GM21390 (cell line): ENCODE results near the gene FNDC1.
"Not testable (repeated sequence)": the region's sequence is repeated elsewhere in the genome, so short reads cannot be mapped to it uniquely, and the experiment has no call there.

ENCODE experiments used
- ATAC-seq: cut with Tn5 transposase; IDR thresholded peaks from one replicate; pipeline ENCODE4 v1.9.1; 2021; ENCODE audit not compliant: unreplicated experiment

Gene FNDC1

DNA sequence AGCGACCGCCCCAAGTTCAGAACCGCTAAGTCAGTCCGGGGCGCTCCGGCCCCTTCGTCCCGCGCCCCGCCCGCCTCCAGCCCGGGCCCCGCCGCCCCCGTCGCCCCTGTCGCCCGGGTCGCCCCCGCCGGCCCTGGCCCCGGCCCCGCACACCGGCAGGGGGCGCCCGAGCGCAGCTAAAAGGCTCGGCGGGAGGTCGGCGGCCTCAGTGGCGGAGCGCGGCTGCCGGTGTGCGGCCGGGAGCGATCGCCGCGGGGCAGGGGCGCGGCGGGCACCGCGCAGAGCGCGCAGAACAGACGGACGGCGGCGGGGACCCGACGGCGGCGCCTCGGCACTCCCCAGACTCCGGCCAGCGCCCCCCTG is at the start of gene FNDC1:
Gene FNDC1, plus strand, starts transcription at position 208 of the 363 bp plus-strand sequence. CDS start 197 bp downstream, outside the sequence.
- peak; percentile 80 for ATAC-seq

DNA sequence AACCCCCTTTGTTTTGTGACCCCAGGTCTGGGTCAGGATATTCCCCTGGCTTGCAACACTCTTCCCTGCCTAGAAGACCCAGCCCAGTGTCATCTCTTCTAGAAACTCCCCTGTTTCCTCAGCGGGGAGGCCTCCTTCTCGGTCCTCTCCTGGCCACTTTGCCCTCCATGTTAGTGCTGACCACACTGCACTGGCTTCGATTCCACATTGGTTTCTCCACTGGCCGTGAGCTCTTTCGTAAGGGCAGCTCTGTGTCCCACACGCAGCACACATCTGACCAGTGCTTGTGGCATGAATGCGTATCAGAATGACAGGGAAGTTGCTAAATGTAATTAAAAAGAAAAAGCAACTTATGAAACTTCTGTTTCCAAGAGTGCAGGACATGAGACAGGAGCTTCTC is 49.4 kb upstream of the FNDC1 start:
- ATAC-seq: no peak

DNA sequence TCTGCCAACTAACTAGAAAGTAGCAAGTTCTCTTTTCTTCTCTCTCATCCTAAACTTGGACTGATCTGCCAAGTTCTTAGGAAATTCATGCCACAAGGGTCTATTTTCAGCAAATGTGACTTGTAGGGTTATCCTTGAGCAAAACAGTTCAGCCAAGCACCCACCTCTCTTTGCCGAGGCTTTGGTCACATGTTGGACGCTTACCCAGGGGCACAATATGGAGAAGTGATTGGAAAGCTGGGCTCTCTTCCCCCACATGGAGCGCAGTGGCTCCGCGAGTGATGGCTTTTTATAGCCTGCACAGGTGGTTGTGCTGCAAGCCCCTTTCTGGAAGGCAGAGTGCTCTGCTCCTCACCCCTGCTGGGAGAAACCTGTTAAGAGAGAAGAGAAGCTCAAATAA is 47.7 kb upstream of the FNDC1 start:
- no peak for ATAC-seq

DNA sequence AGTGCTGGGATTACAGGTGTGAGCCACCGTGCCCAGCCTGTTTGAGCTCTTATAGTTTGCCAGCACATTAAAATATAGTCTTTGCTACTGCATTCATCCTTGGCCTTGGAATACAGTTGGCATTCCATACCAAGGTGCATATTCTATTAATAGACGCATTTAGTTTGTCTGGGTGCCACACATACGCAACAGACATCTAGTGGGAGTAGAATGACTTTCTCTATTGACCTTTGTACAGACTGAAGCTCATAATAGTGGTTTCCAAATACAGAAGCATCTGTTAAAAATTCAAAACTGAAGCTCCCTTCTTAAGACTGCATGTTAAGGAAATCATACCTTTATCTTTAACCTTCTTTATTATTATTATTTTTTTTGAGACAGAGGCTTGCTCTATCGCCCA is 46.7 kb upstream of the FNDC1 start:
- no peak for ATAC-seq

DNA sequence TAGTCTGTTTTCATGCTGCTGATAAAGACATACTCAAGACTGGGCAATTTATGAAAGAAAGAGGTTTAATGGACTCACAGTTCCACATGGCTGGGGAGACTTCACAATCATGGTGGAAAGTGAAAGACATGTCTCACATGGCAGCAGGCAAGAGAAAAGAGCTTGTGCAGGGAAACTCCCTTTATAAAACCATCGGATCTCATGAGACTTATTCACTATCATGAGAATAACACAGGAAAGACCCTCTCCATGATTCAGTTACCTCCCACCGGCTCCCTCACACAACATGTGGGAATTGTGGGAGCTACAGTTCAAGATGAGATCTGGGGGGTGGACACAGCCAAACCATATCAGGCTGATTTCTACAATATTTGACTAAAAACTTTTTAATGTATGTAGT is 45.4 kb upstream of the FNDC1 start:
- ATAC-seq: not testable (repeated sequence)

DNA sequence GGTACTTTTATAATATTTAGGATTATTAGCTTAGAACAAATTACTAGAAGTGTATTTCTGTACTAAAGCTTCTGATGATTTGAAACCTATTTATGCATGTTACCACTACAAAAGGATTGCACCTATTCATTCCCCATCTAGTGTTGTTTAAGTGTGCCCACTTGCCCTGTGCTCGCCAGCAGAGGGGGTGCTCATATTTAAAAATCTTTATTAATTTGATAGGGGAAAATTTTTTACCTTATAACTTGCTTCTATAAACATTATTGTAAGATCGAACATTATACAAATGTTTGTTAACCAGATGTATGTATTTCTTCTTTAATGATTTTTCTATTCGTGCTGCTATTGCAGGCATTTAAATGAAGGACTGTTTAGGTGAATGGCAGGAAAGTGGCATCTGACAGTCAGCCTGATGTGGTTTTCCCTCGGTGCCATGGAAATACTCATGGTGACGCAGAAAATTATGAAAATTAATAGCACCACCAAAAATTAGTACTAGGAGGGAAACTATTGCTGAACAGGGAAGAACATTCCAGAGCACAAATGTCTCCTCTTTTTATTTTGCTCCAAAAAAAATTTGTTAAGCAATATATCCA is 44.1 kb upstream of the FNDC1 start:
- no peak for ATAC-seq

DNA sequence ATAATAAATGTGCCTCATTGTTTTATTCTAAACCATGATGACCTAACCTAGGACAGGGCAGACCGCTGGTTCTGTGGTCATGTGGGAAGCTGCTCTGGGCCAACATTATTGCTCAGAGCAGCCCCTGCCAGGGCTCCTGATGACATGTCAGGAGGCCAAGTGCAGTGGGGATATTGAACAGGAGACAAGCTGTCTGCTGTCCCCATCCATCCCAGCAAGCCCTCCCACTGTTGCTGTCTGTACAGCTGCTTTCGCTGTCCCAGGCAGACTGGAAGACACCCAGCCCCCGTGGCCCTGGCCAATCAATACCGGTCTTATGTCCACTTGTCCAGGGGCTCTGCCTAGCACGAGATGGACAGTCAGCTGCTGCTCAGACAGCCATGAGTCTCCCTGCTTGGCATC is 43.2 kb upstream of the FNDC1 start:
- no peak for ATAC-seq

DNA sequence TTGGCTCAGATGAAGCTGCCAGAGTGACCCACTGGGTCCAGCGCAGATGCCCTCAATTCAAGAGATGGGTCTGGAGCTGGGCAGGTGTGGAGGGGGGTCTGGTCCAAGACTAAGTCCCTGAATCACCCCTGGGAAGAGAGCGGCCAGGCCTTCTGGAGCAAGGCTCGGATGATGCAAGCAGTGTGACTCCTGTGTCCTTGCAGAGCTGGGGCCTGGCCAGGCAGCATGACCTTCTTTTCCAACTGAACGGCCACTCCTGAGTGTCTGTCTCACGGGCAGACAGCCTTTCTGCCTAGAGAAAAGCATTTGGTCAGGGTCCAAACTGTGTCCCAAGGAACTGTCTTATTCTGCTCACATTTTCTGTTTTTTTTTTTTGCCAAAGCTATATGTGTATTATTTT is 42.6 kb upstream of the FNDC1 start:
- no peak for ATAC-seq

DNA sequence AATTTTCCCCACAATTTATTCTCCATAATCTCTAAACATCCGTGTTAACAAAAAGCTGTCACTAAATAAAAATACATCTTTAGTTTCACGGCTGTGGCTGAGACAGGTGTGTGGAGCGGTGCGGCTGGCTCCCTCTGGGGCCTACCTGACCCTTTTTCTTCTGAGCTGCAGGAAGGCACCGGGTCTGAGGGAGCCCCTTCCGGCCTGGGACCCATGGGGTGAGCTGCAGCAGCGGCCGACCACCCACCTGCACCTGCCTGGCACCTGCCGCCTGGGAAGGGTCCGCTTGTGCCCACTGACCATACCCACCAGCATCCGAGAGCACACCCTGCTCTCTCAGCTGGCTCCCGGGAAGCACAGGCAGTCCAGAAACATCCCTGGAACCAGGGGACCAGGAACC is 41.5 kb upstream of the FNDC1 start:
- ATAC-seq: no peak

DNA sequence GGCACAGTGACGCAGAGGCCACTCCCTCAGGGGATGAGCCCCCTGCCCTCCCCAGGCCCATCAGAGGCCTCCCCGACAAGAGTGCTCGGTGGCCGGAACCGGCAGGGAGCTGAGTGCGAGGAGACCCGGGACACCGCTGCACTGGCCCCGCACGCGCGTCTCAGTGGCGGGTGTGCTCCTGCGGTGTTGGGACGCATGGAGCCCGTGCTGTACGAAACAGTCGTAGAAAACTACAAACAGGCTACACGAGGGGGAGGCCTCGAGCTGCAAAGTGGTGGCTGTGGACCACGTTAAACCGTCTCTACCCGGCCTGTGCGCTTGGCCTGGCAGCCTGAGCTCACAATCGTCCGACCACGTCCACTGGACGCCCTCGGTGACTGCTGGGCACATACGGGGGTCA is 40.2 kb upstream of the FNDC1 start:
- no peak for ATAC-seq

DNA sequence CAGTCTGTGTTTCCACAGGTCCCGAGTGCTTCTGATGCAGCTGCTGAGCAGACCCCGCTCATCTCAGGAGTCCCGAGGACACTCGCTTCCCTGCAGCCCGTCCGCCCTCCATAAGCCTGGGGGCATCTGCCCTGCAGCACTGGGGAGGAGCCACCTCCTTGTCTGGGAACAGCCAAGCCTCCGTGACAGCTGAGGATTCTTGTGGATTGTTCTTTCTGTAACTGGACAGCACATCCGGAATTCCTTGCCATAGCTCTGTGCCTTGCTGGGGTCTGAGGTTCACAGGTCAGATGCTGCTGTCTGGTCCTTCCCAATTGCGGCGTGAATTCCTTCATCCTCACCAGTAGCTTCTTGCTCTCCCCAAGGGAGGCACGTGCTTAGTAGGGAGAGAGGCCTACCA is 38.4 kb upstream of the FNDC1 start:
- no peak for ATAC-seq

DNA sequence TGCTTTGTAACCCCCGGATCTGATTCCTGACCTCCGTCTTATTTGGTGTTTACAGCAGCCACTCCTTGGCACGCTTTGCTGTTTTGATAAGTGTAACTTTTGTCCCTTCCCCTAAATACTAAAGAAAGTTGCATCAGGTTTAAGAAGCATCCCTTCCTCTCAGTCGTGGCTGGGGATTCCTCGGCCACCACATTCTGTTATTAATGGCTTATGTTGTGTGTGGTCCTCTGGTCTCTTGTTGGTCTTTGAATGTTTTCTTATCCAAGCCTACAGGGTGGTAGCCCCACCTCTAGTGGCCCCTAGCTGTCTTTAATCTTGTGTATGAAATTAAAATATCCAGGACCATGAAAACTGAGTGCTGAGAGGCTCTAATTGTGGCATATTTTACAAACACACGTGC is 37.5 kb upstream of the FNDC1 start:
- ATAC-seq: no peak

DNA sequence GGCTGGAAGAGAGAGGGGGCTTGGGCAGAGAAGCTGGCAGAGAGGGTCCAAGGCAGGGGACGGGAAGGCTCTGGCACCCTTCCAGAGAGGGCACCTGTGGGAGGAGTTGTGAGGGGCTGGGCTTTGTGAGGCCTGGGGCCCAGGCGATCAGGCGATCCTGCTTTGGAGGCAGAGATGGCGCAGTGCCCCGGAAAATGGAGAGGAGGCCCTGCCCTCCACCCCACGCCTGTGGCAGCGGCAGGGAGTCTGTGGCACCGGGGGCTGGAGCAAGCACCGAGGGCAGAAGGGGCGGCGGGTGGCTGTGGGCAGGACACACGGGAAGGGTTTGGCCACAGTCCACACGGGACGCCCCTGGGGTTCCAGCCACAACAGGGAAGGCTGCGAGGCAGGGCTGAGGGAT is 36.5 kb upstream of the FNDC1 start:
- ATAC-seq: no peak

DNA sequence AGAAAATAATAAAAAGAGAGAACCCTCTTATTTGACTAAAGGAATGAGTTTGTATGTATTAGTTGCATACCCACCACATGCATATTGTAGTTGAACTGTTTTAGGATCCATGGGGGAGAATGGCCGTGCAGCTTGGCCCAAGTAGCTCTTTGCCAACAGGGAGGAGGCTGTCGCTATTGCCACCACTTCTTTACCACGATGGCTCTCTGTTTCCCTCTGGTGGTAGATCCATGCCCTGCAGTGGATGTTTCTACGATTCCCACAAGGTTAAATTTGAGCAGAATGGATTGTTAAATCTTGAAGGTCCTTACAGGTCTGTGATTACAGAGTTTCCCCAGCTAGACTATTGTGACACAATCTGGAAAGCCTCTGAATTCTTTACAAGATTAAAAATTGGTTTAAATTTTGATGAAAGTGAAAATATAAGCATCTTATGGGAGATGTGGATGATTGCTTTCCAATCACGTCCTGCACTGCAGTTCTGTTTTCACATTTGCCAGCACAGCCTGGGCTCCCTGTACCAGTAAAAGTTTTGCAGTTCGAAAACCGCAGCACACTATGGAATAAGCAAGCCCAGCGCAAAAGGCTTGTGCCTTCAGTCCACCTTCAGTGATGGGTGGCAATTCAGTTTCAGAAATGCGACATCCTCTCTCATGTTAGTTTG is 34.4 kb upstream of the FNDC1 start:
- peak; percentile 88 for ATAC-seq

DNA sequence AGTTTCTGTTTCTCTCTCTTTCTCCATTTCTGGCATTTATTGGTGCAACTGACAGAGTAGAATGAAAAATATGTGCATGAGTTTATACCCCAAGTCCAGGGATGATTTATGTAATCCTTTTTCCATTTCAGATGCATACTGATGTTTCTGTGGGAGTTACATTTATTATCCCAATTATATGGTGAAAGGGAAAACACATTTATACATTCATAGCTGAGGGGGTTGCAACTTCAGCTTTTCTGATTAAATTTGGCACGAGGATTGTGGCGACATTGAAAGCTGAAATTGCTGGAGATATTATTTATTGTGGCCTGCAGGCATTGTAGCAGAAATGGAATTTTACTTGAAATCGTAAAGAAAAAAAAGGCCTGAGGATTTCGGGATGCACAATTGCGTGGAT is 31.5 kb upstream of the FNDC1 start:
- ATAC-seq: no peak

DNA sequence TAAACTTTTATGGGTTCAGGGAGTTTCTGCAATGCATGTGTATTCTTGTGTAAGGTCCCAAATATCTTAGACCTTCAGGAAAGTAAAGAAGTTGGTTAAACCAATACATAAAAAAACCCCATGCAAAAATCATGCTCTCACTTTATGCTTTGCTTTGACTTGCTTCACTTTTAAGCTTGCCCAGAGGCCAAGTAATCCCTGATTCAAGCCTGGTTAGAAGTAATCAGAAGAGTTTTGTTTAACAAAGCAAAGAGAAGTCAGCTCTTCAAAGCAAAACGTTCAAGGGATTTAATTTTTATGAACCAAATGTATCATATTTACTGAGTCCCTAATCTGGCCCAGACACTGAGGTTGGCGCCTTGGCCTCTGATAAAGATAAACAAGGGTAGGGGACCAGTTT is 26.7 kb upstream of the FNDC1 start:
- ATAC-seq: no peak

DNA sequence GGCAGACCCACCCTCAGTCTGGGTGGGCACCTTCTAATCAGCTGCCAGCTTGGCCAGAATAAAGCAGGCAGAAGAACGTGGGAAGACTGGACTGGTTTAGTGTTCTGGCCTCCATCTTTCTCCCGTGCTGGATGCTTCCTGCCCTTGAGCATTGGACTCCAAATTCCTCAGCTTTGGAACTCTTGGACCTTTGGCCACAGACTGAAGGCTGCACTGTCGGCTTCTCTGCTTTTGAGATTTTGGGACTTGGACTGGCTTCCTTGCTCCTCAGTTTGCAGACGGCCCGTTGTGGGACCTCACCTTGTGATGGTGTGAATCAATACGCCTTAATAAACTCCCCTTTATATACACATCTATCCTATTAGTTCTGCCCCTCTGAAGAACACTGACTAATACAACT is 20.6 kb upstream of the FNDC1 start:
- no peak for ATAC-seq

DNA sequence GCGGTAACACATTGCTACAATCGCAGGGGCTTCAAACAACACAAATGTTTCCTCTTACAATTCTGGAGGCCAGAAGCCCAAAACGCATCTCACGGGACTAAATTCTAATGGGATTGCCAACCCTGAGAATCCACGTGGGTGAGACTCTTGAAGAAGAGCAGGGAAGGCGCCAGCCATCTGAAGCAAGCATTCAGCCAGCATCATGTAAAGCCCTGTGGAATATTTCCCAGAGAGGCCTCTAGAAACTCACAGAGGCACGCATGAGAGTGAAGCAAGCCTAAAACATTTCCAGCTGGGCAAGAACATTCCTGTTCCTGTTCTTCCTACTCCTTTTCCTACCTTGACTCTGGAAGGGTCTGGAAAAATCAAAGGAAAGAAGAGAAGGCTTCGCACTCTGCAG is 19.6 kb upstream of the FNDC1 start:
- ATAC-seq: no peak

DNA sequence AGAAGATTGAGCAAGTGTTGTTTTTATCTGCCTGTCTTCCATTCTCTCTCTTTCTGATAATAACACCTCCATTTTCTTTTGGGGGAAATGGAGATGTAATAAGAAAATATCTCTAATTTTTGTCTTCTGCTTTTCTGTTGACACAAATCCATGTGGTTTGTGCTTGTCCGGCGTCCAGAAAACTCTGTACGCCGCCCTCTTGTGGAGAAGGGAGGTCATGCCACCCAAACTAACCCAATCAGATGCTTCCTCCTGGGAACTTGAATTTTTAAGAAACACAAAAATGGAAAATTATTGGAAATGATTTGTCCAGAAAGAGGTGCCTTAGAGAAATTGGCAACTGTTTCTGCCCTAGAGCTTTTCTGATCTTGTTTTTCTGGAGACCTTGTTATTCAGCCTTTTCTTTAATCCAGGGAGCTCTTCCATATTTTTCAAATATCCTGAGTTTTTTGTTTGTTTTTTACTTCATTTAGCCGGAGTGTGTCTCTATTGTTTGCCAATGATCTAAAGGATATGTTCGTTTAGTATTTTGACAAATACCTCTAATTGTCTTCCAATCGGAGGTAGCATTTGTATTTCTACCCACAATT is 17.8 kb upstream of the FNDC1 start:
- no peak for ATAC-seq

DNA sequence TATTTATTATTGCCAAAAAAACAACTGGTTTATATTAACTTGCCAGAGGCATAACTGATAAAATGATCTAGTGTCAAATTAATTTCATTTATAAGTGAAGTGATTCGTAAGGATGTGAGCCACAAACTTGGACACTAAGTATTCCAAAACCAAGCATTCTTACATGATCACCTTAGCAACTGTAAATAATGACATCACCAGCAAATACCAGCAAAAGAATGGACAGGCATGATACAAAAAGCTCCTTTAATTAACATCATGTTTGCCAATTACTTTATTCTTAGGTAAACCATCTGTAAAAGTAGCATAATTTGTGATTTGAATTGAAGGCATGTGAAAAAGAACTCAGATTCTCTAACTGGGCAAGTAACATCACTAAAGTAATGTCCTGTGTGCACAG is 17.2 kb upstream of the FNDC1 start:
- no peak for ATAC-seq

DNA sequence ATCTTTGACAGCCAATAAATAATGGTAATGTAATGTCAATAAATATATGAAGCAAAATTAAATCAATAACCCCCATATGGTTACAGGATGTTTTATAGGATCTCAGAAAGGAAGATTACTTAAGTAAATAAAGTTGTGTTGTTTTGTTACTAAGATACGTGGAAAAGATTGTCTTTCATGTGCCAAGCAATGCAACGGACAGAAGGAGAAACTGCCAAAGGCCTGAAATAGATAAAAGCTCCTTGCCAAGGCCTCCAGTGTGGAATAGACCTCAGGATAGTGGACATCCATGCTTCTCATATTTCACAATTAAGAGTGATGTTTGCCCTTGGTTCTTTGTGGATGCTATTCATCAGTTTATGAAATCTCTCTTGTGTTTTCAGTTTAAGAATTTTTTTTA is 16.4 kb upstream of the FNDC1 start:
- no peak for ATAC-seq

DNA sequence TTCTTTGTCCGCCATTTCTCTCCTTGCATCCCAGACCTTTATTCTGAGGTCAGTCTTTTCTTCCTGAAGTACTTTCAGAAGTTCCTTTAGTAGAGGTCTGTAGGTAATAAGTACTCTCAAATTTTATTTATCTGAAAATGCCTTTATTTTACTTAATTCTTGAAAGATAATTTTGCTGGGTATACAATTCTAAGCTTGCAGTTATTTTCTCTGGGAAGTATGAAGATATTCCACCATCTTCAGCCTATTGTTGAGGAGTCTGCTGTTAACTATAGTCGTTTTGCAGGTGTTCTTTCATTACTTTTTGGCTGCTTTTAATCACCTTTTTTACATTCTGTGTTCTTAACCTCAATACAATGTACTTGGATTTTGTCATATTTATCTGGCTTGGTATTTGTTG is 13.5 kb upstream of the FNDC1 start:
- no peak for ATAC-seq

DNA sequence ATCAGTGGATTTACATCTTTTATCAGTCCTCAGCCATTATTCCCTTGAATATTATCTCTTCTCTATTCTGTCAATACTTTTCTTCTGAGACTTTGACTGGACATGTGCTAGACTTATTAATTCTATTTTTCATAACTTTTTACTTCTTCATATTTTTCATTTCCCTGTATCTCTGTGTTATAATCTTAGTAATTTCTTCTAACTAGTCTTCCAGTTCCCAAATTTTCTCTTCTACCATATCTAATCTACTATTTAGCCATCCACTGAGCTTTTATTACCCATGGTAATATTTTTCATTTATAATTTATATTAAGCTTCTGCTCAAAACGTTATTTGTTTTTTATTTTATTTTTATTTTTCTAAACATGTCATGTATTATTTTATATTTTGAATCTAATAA is 13.1 kb upstream of the FNDC1 start:
- no peak for ATAC-seq
